Dermis microvascular lymphatic vessel endothelial cell (primary cell): ENCODE results near the gene PLA1A. TPM values are rescaled to one million over a fixed set of nuclear protein-coding genes. Genes with fewer than 3 reads are reported as not detected.
A peak's percentile ranks its signal among the peaks of the same experiment; 100 is the strongest.
"Not testable (repeated sequence)": the region's sequence is repeated elsewhere in the genome, so short reads cannot be mapped to it uniquely, and the experiment has no call there.

Source experiments
- DNase-seq, 2 donors: peaks; one replicate each; pipeline versions ENCODE4 v3.0.0 to v3.0.0-alpha.2; 2010; ENCODE audit warnings: low read depth in 2 of 2
- total RNA-seq: library from RNA; depleted of rRNA; stranded (reverse); fragments of >200 nt; gene quantifications from 2 replicates; pipeline ENCODE4 v1.2.1, GENCODE V29; 2014

The PLA1A gene
- total RNA-seq, 1 donor from 2014 or later: 5.1 TPM

DNA sequence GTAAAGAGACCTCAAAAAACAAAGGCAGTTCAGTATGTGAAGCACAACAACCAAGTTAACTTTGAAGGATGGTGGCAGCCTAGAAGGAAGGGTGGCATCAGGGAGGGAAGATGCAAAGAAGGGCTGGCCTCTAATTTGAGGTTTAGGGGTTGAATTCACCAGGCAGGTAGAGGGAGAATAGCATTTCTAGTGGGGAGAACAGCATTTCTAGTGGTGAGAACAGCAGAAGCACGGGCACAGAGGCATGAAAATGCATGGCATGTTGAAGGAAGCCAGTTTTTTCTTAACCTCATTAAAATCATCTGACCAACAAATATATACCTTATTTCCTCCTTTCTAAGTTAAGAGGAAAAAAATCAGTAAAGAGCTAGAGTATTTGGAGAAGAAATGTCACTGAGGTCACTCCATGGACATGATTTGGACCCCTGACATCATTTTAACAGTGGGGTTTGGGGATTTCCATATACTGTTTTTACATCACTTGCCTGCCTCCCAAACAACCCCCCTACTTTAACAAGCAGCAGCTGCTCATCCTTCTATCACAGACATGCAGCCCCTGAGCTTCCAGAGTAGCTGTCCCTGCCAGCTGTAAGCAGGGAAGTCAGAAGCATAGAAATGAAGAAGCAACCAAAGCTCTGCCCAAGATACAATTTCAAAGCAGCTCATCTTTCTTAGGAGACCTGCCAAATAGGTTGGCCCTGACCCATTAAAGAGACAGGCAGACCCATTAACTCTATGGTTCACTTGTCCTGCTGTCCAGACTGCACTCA, 65.1 kb downstream of the PLA1A start:
- no peak for DNase-seq

GRCh38 chr3:119663885-119664284, 66.2 kb downstream of the PLA1A start:
- DNase-seq: no peak

GRCh38 chr3:119664370-119664769, 66.7 kb downstream of the PLA1A start:
- DNase-seq: no peak

DNA sequence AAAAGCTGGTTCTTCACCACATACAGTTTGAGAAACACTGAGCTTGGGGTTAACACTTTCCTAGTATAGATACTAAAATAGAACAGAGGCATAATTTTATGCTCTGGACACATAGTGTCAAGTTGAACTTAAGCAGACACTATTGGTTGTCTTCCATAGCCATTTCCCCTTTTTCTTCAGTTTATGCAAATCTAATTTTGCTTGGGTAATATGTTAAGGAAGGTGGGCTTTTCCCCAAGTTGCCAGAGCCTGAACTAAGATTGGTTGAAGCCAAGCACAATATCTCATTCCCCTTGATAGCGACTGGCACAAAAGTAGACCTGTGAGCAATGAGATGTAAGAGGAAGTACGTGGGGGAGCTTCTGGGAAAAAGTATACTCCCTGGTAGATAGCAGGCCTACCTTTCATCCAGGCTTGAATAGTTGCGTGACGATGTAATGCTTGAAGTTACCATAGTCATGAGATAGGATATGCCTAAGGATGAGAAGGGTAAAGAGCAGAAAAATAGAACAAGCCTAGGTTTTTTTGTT, 67.2 kb downstream of the PLA1A start:
- DNase-seq: no peak

GRCh38 chr3:119665954-119666559, 68.4 kb downstream of the PLA1A start:
- DNase-seq: no peak

GRCh38 chr3:119669906-119670570, 72.4 kb downstream of the PLA1A start:
- peak in 1 of 2 donors; percentile 44 for DNase-seq

DNA sequence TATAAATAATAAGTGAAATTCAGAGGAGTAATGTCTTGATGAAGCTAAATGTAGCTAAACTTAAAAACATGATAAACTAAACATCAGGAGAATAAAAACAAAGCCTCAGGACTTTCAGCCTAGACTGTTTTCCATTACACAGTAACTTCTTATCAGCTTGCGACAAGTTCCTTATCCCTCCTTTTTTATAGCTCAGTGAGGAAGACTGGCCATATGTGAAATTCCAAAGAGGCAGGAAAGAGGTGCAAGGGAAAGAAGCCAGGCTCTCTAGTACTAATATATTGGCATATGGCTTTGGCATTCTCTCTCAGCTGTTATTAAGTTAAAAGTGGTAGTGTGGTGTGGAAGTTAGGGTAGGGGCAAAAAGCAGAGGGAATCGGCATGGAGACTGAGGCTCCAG, 75.1 kb downstream of the PLA1A start:
- DNase-seq: no peak

GRCh38 chr3:119673875-119674274, 76.2 kb downstream of the PLA1A start:
- DNase-seq: no peak

DNA sequence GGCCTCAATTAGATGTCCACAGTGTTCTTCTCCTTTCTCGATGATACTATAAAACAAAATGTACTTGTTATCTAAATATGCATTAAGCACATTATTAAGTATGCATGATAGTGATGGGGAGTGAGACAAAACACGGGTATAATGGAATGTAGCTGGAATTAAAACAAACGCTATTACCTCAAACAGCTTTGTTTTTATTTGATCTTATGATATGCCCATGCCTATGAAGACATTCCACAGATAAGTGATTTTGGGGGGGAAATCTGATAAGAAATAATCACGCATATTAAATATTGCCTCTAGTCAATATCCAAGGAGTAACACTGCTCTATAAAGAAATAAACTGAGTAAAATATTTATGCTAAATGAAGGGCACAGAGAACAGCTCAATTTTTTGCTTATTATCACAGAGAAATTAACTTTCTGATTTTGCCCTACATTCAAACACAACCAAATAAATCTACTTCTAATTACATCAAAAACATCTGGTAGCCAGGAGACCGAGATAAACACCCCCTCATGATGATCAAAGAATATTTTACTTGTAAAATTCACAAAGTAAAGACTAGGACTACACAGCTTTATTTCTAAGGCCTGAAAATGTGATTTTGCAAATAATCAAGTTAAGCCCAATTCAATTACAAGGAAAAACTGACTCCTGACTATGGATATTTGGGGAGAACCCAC, 77.6 kb downstream of the PLA1A start:
- no peak for DNase-seq

GRCh38 chr3:119676020-119676419, 78.3 kb downstream of the PLA1A start:
- no peak for DNase-seq

DNA sequence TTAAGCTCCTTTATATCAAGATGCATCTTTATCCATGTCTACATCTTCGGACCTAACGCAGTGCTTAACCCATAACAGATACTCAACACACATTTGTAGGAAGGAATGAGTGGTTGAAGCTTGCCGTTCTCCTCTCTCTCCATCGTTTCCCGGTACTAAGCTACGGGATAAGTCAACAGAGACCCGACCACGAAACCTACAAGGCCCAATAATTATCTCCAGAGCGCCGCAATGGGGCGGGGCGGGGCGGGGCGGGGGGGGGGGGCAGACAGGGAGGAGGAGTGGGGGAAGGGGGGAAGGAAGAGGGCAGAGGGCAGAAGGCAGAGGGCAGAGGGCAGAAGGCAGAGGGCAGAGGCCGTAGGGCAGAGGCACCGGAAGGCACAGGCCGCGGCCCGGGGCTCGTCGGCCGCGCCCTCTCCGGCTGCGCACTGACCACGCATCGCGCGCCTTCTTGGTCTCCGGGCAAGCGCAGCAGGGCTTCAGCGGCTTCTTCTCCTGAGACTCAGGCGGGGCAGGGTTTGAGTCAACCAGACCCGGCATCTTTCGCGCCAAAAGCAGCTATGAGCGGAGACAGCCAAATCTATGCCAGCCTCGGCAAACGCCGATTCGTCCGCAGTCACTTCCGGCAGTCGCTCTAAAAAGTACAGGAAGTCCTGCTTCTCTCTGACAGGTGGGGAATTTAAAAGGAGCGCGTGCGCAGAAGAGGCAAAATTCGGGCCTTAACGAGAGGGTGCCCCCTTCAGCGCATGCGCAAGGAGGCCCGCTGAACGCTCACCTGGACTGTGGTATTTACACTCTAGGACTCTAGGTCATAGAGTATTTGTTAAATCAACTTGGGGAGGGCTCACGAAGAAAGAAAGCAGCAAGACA, 79.3 kb downstream of the PLA1A start, which contains the start of gene COX17:
Gene COX17, minus strand, starts transcription at position 636 of the 870 bp plus-strand sequence. Its CDS starts 96 bp downstream, at position 540.
- DNase-seq: peak; percentile 92 to 93

GRCh38 chr3:119677641-119677934, 79.9 kb downstream of the PLA1A start:
- no peak for DNase-seq

- not testable (repeated sequence) for DNase-seq
Observed at GRCh38 chr3:119678209-119678608, 80.5 kb downstream of the PLA1A start.

Other genes with a start within 250 kb of the PLA1A start
- gene TMEM39A, start 134.3 kb upstream of the PLA1A start, total RNA-seq: 25.8 and 28.6 TPM in 2 replicates
- gene POGLUT1, start 128.9 kb upstream of the PLA1A start, total RNA-seq: 10.5 and 14.3 TPM in 2 replicates
- gene TIMMDC1, start 99.3 kb upstream of the PLA1A start, total RNA-seq: 37.1 and 39.7 TPM in 2 replicates
- under 0.01 TPM in 1 of 2 replicates, not detected in the other for gene CD80, start 38.3 kb upstream of the PLA1A start, total RNA-seq
- 8.7 and 10.5 TPM in 2 replicates for gene ADPRH, start 18.4 kb upstream of the PLA1A start, total RNA-seq
- 0.26 and 0.76 TPM in 2 replicates for gene POPDC2, start 62.7 kb downstream of the PLA1A start, total RNA-seq
- 20.7 and 25.4 TPM in 2 replicates for gene COX17, start 79.5 kb downstream of the PLA1A start, total RNA-seq
- gene CFAP91, start 105.1 kb downstream of the PLA1A start, total RNA-seq: 0.13 TPM in 1 of 2 replicates, not detected in the other
- gene NR1I2, start 184.2 kb downstream of the PLA1A start, total RNA-seq: under 0.01 TPM in 1 of 2 replicates, not detected in the other